GM12865 (cell line): Measurements from ENCODE around the gene RHOD.

ENCODE experiments used
- DNase-seq: peaks from one replicate; pipeline ENCODE4 v3.0.0; 2010; ENCODE audit warnings: low read depth
- H3K4me3 ChIP-seq: 2 replicates; pipeline ENCODE4 v1.5.1; 2011; ENCODE audit warnings: mild to moderate bottlenecking, low read depth, low read length, control low read depth
- CTCF ChIP-seq: IDR thresholded peaks from 2 replicates; pipeline ENCODE4 v1.5.1; 2011; ENCODE audit warnings: low read length, control low read depth, low read depth, inconsistent platforms; ENCODE audit not compliant: insufficient read depth; ENCODE audit errors: missing control alignments

RHOD gene

GRCh38 chr11:67024966-67025365, 31.7 kb upstream of the RHOD start:
- no peak for TF ChIP-seq CTCF
- DNase-seq, result no peak
- H3K4me3 ChIP-seq, result no peak overlapping the region

GRCh38 chr11:67025750-67026149, 30.9 kb upstream of the RHOD start:
- no peak for DNase-seq
- H3K4me3 ChIP-seq, result no peak overlapping the region
- no peak for TF ChIP-seq CTCF

- no peak overlapping the region for H3K4me3 ChIP-seq
- TF ChIP-seq CTCF, result no peak
- no peak for DNase-seq
These were observed 29.7 kb upstream of the RHOD start for GRCh38 chr11:67026941-67027340.

- H3K4me3 ChIP-seq, result no peak overlapping the region
- peak; percentile 33 for DNase-seq
- TF ChIP-seq CTCF, result no peak
These were observed 29.1 kb upstream of the RHOD start for GRCh38 chr11:67027483-67027930.

GRCh38 chr11:67027943-67028542, 28.6 kb upstream of the RHOD start:
- no peak overlapping the region for H3K4me3 ChIP-seq
- peak; percentile 76 for DNase-seq
- TF ChIP-seq CTCF, result no peak

- DNase-seq, result no peak
- TF ChIP-seq CTCF, result no peak
- H3K4me3 ChIP-seq, result no peak overlapping the region
These were observed 27.5 kb upstream of the RHOD start for GRCh38 chr11:67029146-67029545.

- no peak for TF ChIP-seq CTCF
- H3K4me3 ChIP-seq, result no peak overlapping the region
- no peak for DNase-seq
These were observed 25.7 kb upstream of the RHOD start for GRCh38 chr11:67030976-67031375.
